ENCODE measurements around the gene CDK18.

CDK18 gene

GRCh38 chr1:205470131-205470530 is 34.3 kb upstream of the CDK18 start:
- TF ChIP-seq POLR2AphosphoS5 (IDR thresholded peaks at IDR 0.05; ENCODE audit: low read depth, low read length) = no peak
- no peak for TF ChIP-seq FOXP2 (optimal IDR thresholded peaks at IDR 0.05; ENCODE audit: borderline replicate concordance, extremely low read depth, extremely low read length, insufficient read depth)
- TF ChIP-seq REST (IDR thresholded peaks at IDR 0.05; ENCODE audit: insufficient read depth in 1 of 2, low read depth in 2 of 2, low read length in 2 of 2) = no peak
- no peak for TF ChIP-seq TAF1 (IDR thresholded peaks at IDR 0.05; ENCODE audit: borderline replicate concordance, insufficient read depth, low read length)
- no peak for TF ChIP-seq SIN3A (IDR thresholded peaks at IDR 0.05; ENCODE audit: borderline replicate concordance, insufficient read depth, low read length)

DNA sequence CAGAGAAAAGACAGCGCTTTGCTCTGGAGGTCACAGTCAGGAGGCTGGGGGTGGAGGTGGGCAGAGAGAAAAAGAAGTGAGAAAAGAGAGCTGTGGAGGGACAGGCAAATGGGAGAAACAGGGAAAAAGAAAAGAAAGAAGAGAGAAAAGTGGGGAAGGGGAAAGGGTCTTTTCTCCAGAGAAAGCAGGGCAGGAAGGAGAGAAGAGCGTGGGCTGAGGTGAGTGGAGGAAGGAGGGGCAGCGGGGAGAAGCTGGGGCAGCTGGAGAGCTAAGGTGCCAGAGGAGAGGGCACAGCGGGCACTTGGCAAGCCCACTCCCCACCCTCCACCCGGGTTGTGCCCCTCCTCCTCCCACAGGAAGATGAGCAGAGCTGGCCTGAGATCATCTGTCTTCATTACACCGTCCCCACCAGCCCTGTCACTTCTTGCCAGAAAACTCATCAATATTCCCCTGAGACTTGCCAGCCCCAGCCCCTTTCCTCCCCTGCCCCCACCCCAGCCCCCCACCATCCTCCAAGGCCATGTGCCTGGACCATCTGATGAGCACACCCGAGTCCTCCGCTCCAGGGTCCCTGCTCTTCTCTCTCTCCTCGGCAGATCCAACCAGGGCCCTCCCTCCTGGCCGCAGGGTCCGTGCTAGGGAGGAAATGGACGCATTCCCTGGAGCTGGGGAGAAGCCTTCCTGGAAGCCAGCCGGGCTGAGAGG is 31.6 kb upstream of the CDK18 start:
- TF ChIP-seq POLR2AphosphoS5 (IDR thresholded peaks at IDR 0.05; ENCODE audit: low read depth, low read length) (no peak), TAF1 (IDR thresholded peaks at IDR 0.05; ENCODE audit: borderline replicate concordance, insufficient read depth, low read length) (no peak), SIN3A (IDR thresholded peaks at IDR 0.05; ENCODE audit: borderline replicate concordance, insufficient read depth, low read length) (no peak), REST (IDR thresholded peaks at IDR 0.05; ENCODE audit: insufficient read depth in 1 of 2, low read depth in 2 of 2, low read length in 2 of 2) (no peak), FOXP2 (optimal IDR thresholded peaks at IDR 0.05; ENCODE audit: borderline replicate concordance, extremely low read depth, extremely low read length, insufficient read depth) (no peak)

DNA sequence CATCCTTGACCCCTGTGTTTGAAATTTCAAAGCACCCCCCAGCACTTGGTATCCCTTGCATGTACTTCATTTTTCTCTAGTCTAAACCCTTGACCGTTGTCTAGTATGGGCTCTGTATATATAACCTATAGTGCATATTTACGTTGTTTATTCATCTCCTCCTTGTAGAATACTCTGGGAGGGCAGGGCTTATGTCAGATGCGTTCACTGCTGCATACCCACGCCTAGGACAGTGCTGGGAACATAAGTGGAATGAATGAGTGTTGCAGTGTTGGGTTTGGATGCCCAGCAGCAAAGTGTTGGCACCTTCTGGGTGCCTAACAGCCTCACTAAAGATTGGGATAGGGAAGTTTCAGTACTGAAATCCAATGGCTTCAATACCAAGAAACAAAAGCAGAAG is 31.0 kb upstream of the CDK18 start:
- TF ChIP-seq FOXP2 (optimal IDR thresholded peaks at IDR 0.05; ENCODE audit: borderline replicate concordance, extremely low read depth, extremely low read length, insufficient read depth) (no peak), SIN3A (IDR thresholded peaks at IDR 0.05; ENCODE audit: borderline replicate concordance, insufficient read depth, low read length) (no peak)

DNA sequence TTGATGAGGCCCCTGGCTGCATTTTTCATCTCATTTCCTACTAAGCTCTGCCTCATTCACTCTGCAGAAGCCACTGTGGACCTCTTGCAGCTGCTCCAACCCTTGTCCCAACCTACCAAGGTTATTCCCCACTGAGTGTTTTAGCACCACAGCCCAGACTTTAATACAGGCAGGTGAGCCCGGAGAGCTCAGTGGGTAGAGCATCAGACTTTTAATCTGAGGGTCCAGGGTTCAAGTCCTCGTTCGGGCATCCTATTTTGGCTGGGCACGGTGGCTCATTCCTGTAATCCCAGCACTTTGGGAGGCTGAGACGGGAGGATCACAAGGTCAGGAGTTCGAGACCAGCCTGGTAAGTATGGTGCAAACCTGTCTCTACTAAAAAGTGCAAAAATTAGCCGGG is 30.5 kb upstream of the CDK18 start:
- TF ChIP-seq REST (IDR thresholded peaks at IDR 0.05; ENCODE audit: insufficient read depth in 1 of 2, low read depth in 2 of 2, low read length in 2 of 2) (no peak), SIN3A (IDR thresholded peaks at IDR 0.05; ENCODE audit: borderline replicate concordance, insufficient read depth, low read length) (no peak), FOXP2 (optimal IDR thresholded peaks at IDR 0.05; ENCODE audit: borderline replicate concordance, extremely low read depth, extremely low read length, insufficient read depth) (no peak), POLR2AphosphoS5 (IDR thresholded peaks at IDR 0.05; ENCODE audit: low read depth, low read length) (no peak), TAF1 (IDR thresholded peaks at IDR 0.05; ENCODE audit: borderline replicate concordance, insufficient read depth, low read length) (no peak)

GRCh38 chr1:205474571-205474970 is 29.9 kb upstream of the CDK18 start:
- TF ChIP-seq FOXP2 (optimal IDR thresholded peaks at IDR 0.05; ENCODE audit: borderline replicate concordance, extremely low read depth, extremely low read length, insufficient read depth) = no peak
- no peak for TF ChIP-seq TAF1 (IDR thresholded peaks at IDR 0.05; ENCODE audit: borderline replicate concordance, insufficient read depth, low read length)
- no peak for TF ChIP-seq SIN3A (IDR thresholded peaks at IDR 0.05; ENCODE audit: borderline replicate concordance, insufficient read depth, low read length)
- TF ChIP-seq REST (IDR thresholded peaks at IDR 0.05; ENCODE audit: insufficient read depth in 1 of 2, low read depth in 2 of 2, low read length in 2 of 2) = no peak
- no peak for TF ChIP-seq POLR2AphosphoS5 (IDR thresholded peaks at IDR 0.05; ENCODE audit: low read depth, low read length)

Measured in PFSK-1 (cell line).